HG02938 (cell line): Measurements from ENCODE around the gene SNX17.
"Not testable (repeated sequence)": the region's sequence is repeated elsewhere in the genome, so short reads cannot be mapped to it uniquely, and the experiment has no call there.

Source experiments
- ATAC-seq: cut with Tn5 transposase; IDR thresholded peaks from one replicate; pipeline ENCODE4 v1.9.1; 2021; ENCODE audit warnings: mild to moderate bottlenecking, moderate library complexity; ENCODE audit not compliant: unreplicated experiment

Gene SNX17

DNA sequence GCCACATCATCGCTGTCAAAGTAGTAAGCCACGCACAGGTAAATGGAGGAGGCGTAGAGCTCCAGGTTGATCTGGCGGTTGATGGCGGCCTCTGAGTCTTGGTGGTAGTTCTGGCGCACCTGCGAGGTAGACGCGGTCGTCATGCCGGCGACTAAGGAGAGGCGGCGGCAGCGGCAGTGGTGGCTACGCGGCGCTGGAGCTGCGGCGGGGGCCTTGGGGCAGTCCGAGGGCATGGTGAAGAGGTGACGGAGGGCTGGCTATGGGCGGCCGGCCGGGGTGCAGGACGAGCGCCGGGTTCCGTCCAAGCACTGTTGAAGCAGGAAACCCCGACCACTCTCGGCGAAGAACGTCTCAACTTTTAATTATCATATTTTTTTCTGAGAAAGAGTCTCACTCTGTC is 22.8 kb downstream of the SNX17 start:
- ATAC-seq, result no peak

DNA sequence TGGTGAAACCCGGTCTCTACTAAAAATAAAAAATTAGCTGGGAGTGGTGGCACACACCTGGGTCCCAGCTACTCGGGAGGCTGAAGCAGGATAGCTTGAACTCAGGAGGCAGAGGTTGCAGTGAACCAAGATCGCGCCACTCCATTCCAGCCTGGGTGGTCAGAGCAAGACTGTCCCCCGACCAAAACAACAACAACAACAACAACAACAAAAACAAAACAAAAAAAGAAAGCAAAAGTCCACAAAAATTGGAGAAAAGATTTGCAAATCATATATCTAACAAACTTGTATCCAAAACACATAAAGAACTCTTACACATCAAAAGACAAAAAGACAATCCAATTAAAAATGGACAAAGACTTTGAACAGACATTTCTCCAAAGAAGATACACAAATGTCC is 28.5 kb downstream of the SNX17 start:
- no peak for ATAC-seq

DNA sequence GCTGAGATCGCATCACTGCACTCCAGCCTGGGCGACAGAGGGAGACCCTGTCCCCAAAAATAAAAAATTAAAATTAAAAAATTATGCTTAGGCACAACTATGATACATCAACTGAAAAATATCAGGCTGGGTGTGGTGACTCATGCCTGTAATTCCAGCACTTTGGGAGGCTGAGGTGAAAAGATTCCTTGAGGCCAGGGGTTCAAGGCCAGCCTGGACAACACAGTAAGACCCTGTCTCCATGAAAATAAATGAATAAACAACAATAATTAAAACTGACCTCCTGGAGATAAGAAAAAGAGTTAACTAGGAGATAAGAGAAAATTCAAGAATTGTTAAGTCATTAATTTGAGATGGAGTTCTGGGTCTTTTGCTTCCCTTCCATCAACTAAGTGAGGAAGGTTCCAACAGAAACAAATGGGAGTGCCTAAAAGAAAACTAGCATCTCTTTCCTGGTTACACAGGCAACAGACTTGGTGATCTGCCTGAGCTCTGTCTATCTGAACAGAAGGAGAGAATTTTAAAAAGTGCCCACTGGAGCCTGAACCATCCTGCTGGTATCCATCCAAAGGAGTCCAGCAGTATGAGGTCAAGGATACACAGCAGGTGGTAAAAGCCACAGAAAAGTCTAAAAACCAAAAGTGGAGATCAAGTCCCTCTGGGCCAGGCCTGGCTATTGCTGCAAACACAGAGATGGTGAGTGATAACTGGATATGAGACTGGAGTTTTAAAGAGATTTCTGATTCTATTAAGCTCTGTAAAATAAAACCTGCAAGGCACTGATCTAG is 30.1 kb downstream of the SNX17 start:
- ATAC-seq, result no peak

DNA sequence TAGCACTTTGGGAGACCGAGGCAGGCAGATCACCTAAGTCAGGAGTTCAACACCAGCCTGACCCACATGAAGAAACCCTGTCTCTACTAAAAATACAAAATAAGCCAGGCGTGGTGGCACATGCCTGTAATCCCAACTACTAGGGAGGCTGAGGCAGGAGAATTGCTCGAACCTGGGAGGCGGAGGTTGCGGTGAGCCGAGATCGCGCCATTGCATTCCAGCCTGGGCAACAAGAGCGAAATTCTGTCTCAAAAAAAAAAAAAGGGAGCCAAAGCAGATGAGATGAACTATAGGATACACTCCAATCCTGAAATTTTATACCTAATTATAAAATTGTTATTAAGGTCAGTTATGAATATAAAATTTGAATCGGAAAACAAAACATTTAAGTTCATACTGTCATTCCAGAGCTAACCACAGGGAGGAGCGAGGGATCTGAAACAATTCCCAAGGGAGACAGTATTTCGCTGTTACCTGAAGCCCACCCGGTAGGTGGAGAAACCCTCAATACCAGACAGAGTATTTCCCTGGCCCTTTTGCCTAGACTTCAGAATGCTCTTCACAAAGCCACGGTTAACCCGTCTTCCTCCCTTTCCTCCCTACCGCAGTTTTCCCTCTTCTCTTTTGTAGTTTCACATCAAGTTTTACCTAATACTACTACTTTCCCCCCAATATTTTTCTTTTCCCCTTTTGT is 37.5 kb downstream of the SNX17 start:
- no peak for ATAC-seq

DNA sequence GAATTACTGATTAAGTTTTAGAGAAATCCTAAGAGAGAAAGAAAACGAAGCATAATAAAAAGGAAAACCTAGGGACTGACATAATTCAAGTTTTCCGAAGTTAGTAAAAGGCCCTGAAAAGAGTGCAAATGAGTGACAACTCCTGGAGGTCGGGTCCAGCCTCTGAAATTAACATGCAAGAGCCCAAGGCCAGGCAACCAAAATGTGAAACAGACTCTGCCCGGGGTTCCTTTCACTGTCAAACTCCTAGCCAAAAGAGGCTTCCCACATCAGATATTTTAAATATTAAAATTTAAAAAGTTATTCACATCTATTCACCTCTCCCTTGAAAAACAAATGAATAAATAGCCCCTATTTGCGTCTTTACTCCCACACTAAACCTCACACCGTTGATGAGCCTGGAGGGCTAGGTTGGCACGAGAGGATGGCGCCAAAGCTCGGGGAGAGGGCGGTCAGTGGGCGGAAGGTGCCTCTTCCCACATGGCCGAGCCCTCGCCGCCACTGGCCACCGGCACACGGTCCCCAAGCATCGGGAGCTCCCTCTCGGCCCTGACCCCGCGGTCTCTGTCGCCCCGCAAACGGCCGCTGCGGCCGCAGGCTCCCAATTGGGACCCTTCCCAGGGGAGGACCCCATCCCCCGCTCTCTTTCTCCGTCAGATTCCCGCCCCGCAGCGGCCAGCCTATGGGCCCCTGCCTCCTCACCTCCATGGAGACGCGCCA is 38.3 kb downstream of the SNX17 start:
- ATAC-seq, result peak; percentile 45

DNA sequence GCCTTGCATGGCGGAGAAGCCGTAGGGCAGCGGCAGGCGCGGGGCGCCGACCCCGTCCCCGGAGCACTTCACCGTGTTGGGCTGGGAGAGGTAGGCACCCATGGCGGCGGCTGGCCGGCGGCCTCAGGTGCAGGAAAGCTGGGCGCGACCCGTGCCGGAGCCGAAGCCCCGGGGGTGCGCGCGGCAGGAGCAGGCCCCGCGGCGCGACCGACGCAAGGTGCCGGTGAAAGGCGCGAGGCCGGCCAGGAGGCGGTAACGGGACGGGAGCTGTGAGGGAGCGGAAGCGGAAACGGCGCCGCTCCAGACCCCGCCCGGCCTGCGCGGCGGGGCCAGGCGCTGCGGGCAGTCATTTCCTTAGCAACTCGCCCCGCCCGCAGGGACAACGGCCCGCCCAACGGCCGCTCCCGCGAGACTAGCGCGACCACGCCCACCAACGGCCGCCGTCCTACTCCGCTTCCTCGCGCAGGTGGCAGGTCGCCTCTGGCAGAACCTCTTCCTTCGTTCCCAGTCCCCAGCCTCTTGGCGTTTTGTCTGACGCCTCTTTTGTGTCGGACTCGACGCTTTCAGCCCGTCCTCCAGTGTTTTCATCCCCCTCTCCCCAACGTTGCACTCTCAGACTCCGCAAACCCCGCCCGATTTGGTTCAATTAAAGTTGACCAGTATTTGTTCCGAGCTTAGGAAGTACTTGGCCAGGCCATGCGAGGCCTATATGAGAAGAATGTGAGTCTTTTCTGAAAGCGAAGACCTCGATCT is 39.1 kb downstream of the SNX17 start, which contains the start of gene PPM1G:
Gene PPM1G (minus strand): TSS at position 271 of the 753 bp plus-strand sequence. CDS start 169 bp downstream, at position 102.
- ATAC-seq, result peak; percentile 90

DNA sequence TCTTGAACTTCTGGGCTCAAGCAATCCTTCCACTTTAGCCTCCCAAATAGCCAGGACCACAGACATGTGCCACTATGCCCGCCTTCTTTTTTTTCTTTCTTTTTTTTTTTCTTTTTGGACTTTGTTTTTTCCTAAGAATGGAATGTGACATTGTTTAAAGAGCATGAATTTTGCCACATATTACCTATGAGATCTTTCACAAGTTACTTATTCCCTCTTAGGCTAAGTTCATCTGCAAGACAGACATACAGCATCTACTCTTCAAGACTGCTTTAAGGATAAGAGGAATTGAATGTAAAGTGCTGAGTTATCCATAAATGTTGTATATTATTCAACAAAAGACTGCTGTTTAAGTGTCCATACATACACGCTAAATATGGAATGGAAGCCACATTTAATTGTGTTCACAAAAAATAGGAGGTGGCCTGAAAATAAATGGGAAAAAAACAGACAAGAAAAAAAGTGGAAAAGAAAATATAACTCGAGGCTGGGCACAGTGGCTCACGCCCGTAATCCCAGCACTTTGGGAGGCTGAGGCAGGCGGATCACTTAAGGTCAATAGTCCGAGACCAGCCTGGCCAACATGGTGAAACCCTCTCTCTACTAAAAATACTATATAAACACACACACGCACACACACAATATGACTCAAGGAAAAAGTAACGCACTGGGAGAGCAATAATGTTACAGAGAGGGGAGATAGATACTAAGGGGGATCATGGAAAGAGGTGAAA is 42.2 kb downstream of the SNX17 start:
- ATAC-seq, result no peak

DNA sequence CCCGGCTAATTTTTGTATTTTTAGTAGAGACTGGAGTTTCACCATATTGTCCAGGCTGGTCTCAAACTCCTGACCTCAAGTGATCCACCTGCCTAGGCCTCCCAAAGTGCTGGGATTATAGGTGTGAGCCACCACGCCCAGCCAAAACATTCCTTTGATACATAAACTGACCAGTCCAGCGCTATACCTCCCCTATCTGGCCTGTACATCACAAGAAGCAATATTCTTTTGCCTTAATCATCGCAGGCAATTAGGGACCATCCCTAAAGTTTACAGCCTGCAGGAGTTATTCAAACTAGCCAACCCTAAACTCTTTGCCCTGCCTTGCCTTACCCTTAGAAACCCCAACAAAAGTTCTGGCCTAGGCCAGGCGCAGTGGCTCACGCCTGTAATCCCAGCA is 45.7 kb downstream of the SNX17 start:
- no peak for ATAC-seq

DNA sequence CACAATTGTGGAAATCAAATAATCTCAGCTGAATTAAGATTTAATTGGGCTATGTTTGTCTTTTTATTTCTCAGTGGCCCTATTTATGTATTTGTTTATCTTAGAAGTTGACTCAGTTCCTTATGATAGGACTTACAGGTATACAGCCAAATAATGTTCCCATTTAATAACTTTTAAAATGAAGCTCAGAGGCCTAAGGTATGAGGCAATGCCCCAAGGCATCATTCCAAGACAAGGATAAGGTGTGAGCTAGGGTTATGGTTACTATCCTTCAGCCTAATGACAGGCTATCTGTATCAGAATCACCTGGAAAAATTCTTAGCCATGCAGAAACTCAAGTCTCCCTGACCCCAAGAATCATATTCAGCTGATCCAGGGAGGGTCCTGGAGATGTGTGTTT is 50.6 kb downstream of the SNX17 start:
- ATAC-seq, result no peak

DNA sequence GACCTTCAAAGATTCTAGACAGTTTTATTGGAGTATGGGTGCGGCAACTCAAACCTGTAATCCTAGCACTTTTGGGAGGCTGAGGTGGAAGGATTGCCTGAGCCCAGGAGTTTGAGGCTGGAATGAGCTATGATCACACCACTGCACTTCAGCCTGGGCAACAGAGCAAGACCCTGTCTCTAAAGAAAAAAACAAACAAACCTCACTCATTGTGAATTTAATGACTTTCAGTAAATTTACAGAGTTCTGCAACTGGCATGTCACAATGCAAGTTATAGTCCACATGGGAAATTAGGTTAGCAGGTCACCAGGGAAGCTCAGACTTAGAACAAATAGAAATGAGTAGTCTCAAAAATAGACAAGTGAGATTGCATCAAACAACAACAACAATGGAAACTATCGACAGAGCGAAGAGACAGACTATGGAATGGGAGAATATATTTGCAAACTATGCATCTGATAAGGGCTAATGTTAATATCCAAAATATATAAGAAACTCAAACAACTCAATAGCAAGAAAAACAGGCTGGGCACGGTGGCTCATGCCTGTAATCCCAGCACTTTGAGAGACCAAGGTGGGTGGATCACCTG is 51.3 kb downstream of the SNX17 start:
- no peak for ATAC-seq

DNA sequence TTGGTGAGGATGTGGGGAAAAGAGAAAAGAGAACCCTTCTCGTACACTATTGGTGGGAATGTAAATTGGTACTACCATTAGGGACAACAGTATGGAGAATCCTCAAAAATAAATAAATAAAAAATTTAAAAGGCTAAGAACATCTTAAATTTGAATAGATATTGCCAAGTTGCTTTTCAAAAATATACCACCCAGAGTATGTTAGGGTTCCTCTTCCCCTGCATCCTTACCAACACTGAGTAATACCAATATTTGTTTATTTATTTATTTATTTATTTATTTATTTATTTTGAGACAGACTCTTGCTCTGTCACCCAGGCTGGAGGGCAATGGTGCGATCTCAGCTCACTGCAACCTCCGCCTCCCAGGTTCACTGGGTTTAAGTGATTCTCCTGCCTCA is 52.5 kb downstream of the SNX17 start:
- ATAC-seq, result no peak

DNA sequence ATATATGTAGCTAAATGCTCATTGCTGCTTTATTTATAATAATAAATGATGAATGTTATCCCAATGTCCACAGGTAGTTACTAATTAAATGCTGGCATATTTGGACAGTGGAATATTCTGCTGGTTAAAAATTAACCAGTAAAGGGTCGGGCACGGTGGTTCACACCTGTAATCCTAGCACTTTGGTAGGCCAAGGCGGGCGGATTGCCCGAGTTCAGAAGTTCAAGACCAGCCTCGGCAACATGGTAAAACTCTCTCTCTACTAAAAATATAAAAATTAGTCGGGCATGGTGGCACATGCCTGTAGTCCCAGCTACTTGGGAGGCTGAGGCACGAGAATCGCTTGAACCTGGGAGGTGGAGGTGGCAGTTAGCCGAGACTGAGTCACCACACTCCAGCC is 54.6 kb downstream of the SNX17 start:
- not testable (repeated sequence) for ATAC-seq
